ENCODE measurements around the gene MAPK6. TPM values are rescaled to one million over a fixed set of nuclear protein-coding genes. Genes with fewer than 3 reads are reported as not detected.

The MAPK6 gene
- total RNA-seq = 10 to 100 TPM; 19.8 to 21.7 TPM
- 1 to 10 TPM; 5.3 to 6.3 (median 5.4) TPM for polyA plus RNA-seq
- total RNA-seq = 64.5 to 129 (median 73.1) reads per million in 6 experiments

DNA sequence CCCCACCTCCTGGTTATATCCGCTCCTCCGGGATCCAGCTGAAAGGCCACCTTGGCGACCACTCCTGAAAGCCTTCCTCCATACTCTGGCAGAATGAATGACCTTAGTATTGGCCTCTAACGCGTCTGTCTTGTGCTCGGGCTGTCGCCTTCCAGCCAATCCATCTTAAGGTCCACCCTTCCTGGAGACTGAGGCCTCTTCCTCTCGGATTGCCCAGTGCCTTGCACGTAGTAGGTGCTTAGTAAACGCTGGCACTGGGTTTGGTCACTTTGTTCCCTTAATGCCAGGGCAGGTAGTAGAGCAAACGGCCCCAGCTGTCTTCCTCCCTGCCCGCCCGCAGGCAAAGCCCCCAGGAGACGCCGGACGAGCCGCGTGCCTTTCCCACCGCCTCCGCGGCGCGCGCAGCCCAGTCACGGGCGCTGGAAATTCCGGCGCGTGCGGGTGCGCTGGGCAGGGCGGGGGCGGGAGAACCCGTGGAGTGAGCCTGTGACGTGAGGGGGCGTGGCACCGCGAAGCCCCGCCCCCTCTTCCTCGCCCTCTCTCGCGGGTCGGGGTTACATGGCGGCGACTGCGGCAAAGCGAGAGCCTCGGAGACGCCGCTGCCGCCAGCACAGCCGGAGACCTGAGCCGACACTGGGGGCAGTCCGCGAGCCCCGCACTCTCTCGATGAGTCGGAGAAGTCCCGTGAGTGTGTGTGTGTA is at the start of gene MAPK6:
TSS of gene MAPK6 (plus strand) at position 527 of the 701 bp plus-strand sequence. CDS start 27,242 bp downstream, outside the sequence.
- H3K4me3 Mint-ChIP-seq = peak within 1 kb of the TSS; percentile 93 to 99 (median 96)
- peak; percentile 83 to 88 for ATAC-seq
- peak within 1 kb of the TSS; percentile 92 to 99 (median 98) for H3K27ac Mint-ChIP-seq
- H3K9me3 Mint-ChIP-seq = no peaks in the 10 kb centered on the region
- no peaks in the 10 kb centered on the region for H3K27me3 Mint-ChIP-seq
- POLR2A ChIA-PET = interaction anchor here (0.9 to 1.4 kb wide), 3 partner anchors 13 to 60 kb away, joined by 3 read pairs; partner anchors contain the start of gene LEO1
- H3K36me3 Mint-ChIP-seq = no peaks in the 10 kb centered on the region
- peaks cover 12 to 42% (median 35%) of the 10 kb centered on the region in 4 donors for H3K4me1 Mint-ChIP-seq
- peak; percentile 90 to 97 (median 92) for DNase-seq

DNA sequence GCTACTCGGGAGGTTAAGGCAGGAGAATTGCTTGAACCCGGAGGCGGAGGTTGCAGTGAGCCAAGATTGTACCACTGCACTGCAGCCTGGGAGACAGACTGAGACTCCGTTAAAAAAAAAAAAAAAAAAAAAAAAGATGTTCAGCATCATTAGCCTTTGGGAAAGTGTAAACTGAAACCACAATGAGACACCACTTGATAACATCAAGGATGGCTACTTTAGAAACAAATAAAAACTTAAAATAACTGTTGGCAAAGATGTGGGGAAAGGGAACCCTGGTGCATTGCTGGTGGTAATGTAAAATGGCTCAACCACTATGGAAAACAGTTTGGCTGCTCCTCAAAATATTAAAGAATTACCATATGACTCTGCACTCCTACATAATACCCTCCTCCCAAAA is 49.3 kb upstream of the MAPK6 start:
- Mint-ChIP-seq H3K9me3 (peaks cover 0 to 25% (median 13%) of the 10 kb centered on the region in 9 donors), H3K4me3 (peak overlapping the region in 7 of 10 donors; percentile 45 to 100 (median 98)), H3K27ac (peak overlapping the region in 5 of 10 donors; percentile 11 to 96 (median 20)), H3K36me3 (peaks cover 16 to 27% (median 24%) of the 10 kb centered on the region in 3 donors), H3K27me3 (peaks cover 0 to 3% (median 0%) of the 10 kb centered on the region in 5 donors), H3K4me1 (peaks cover 17 to 45% (median 39%) of the 10 kb centered on the region in 4 donors)
- no peak for ATAC-seq
- POLR2A ChIA-PET = no interaction called here
- DNase-seq = no peak

GRCh38 chr15:51970132-51970817 is 48.7 kb upstream of the MAPK6 start:
- POLR2A ChIA-PET = interaction anchor here (1.5 to 2.9 kb wide), 4 partner anchors 10 to 209 kb away, joined by 5 to 26 read pairs (median 14); no protein-coding TSS in a partner anchor
- Mint-ChIP-seq H3K9me3 (peaks cover 0 to 25% (median 13%) of the 10 kb centered on the region in 9 donors), H3K27ac (peak overlapping the region; percentile 16 to 99 (median 96)), H3K4me1 (peaks cover 17 to 41% (median 34%) of the 10 kb centered on the region in 4 donors), H3K36me3 (peaks cover 16 to 22% (median 22%) of the 10 kb centered on the region in 3 donors), H3K27me3 (peaks cover 0 to 3% (median 0%) of the 10 kb centered on the region in 5 donors), H3K4me3 (peak overlapping the region; percentile 91 to 100 (median 98))
- ATAC-seq (no peak), DNase-seq (peak in 1 of 10 donors; percentile 4)

- ATAC-seq = peak in 1 of 2 donors; percentile 2
- Mint-ChIP-seq H3K36me3 (peaks cover 14 to 17% (median 15%) of the 10 kb centered on the region in 3 donors), H3K9me3 (peaks cover 0 to 25% (median 13%) of the 10 kb centered on the region in 9 donors)
These were observed 48.0 kb upstream of the MAPK6 start for GRCh38 chr15:51971032-51971374.

GRCh38 chr15:51971375-51972133 is 47.5 kb upstream of the MAPK6 start, which contains the start of gene LEO1:
TSS of gene LEO1 (minus strand) at chr15:51971778. CDS start at chr15:51971745, 33 bp downstream.
- H3K27me3 Mint-ChIP-seq = peaks cover 0 to 3% (median 0%) of the 10 kb centered on the region in 5 donors
- H3K4me3 Mint-ChIP-seq = peak within 1 kb of the TSS; percentile 91 to 100 (median 98)
- POLR2A ChIA-PET = interaction anchor here (0.6 to 2.9 kb wide), 13 partner anchors 9 to 234 kb away, joined by 3 to 26 read pairs (median 3); partner anchors contain the start of genes LYSMD2 and MAPK6
- peak; percentile 67 to 95 (median 90) for DNase-seq
- peaks cover 0 to 20% (median 10%) of the 10 kb centered on the region in 9 donors for H3K9me3 Mint-ChIP-seq
- peak; percentile 87 for ATAC-seq
- H3K36me3 Mint-ChIP-seq = peaks cover 10 to 12% (median 11%) of the 10 kb centered on the region in 3 donors
- peak within 1 kb of the TSS; percentile 94 to 100 (median 98) for H3K27ac Mint-ChIP-seq
- peaks cover 10 to 33% (median 22%) of the 10 kb centered on the region in 4 donors for H3K4me1 Mint-ChIP-seq

More at GRCh38 chr15:51971032-51971374, 48.0 kb upstream of the MAPK6 start:
- H3K27me3 Mint-ChIP-seq = peaks cover 0 to 3% (median 0%) of the 10 kb centered on the region in 5 donors
- DNase-seq = no peak
- POLR2A ChIA-PET = interaction anchor here (0.6 to 2.9 kb wide), 10 partner anchors 10 to 234 kb away, joined by 3 to 26 read pairs (median 4); partner anchors contain the start of genes LYSMD2 and MAPK6
- H3K27ac Mint-ChIP-seq = peak overlapping the region; percentile 94 to 100 (median 98)
- H3K4me3 Mint-ChIP-seq = peak overlapping the region; percentile 91 to 100 (median 98)
- H3K4me1 Mint-ChIP-seq = peaks cover 13 to 34% (median 27%) of the 10 kb centered on the region in 4 donors

DNA sequence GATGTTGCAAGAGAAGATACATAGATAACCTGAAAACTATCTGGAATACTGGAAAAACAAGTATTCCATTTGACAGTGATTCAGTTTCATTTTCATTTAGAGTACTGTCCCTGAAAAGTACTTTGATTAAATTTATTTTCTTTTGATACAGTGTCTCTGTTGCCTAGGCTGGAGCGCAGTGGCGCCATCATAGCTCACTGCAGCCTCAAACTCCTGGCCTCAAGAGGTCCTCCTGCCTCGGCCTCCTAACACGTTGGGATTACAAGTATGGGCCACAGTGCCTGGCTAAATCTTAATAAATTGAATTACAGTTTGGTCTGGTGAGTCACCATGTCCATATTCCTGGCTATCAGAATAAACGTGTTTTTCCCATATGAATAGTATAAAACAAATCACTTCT is 45.8 kb upstream of the MAPK6 start:
- Mint-ChIP-seq H3K4me3 (peak overlapping the region in 5 of 10 donors; percentile 22 to 64 (median 61)), H3K4me1 (peaks cover 10 to 33% (median 22%) of the 10 kb centered on the region in 4 donors), H3K27me3 (peaks cover 0 to 3% (median 0%) of the 10 kb centered on the region in 5 donors), H3K36me3 (peaks cover 0 to 4% (median 3%) of the 10 kb centered on the region in 3 donors), H3K27ac (peak overlapping the region in 6 of 10 donors; percentile 5 to 68 (median 42)), H3K9me3 (peaks cover 0 to 5% (median 0%) of the 10 kb centered on the region in 9 donors)
- no peak for DNase-seq
- POLR2A ChIA-PET = interaction anchor here (1.7 to 2.9 kb wide), 2 partner anchors 47 to 206 kb away, joined by 3 to 26 read pairs; no protein-coding TSS in a partner anchor
- ATAC-seq = no peak

- POLR2A ChIA-PET = no interaction called here
- no peak overlapping the region for H3K27ac Mint-ChIP-seq
- DNase-seq (no peak), ATAC-seq (no peak)
- H3K9me3 Mint-ChIP-seq = peaks cover 0 to 4% (median 0%) of the 10 kb centered on the region in 9 donors
- H3K4me1 Mint-ChIP-seq = peaks cover 10 to 33% (median 22%) of the 10 kb centered on the region in 4 donors
- peaks cover 0 to 3% (median 0%) of the 10 kb centered on the region in 5 donors for H3K27me3 Mint-ChIP-seq
- H3K4me3 Mint-ChIP-seq = peak overlapping the region in 1 of 10 donors; percentile 34
- peaks cover 0 to 4% (median 3%) of the 10 kb centered on the region in 3 donors for H3K36me3 Mint-ChIP-seq
These were observed 45.2 kb upstream of the MAPK6 start for GRCh38 chr15:51973775-51974174.

DNA sequence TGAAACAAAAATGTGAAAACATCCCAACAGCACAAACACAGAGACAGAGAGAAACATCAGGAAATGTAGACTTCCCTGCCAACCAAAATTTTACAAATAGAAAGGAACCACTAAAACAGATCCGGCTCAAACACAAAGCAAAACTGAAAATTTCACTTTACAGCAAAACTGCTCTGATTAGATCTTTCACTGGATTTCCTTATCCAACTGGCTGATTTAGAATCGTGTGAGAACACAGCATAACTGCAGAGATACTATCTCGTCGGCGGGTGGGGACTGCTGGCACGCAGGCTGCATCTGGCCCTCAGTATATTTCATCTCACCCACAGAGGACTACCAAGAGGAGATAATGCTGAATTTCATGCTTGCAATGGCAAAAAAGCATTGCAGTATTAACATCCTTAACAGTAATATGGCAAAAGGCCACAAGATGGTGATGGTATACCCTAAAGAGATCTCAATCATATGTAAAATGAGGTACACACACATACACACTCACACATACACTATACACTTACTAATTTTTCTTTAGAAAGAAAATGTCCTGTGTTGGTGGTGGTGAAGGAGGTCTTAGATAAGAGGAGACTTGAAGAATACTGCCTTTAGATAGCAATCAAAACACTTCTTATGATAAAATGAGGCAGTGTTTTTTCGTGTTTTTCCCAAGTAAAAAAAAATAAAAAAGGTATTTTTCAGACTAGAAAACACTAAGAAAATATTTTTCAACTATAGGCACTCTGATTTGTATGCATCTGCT is 36.8 kb upstream of the MAPK6 start:
- Mint-ChIP-seq H3K4me3 (peak overlapping the region; percentile 48 to 87 (median 80)), H3K36me3 (peaks cover 0 to 3% (median 0%) of the 10 kb centered on the region in 3 donors), H3K27me3 (no peaks in the 10 kb centered on the region), H3K9me3 (no peaks in the 10 kb centered on the region), H3K4me1 (peaks cover 6 to 14% (median 11%) of the 10 kb centered on the region in 4 donors), H3K27ac (peak overlapping the region; percentile 63 to 90 (median 79))
- POLR2A ChIA-PET = interaction anchor here (0.7 to 2.9 kb wide), 2 partner anchors 10 to 238 kb away, joined by 6 to 16 read pairs; partner anchors contain the start of gene LEO1
- peak; percentile 98 to 99 for ATAC-seq
- peak in 8 of 10 donors; percentile 2 to 72 (median 43) for DNase-seq

- H3K4me1 Mint-ChIP-seq = peaks cover 6 to 14% (median 11%) of the 10 kb centered on the region in 4 donors
- H3K27me3 Mint-ChIP-seq = no peaks in the 10 kb centered on the region
- peaks cover 0 to 1% (median 0%) of the 10 kb centered on the region in 3 donors for H3K36me3 Mint-ChIP-seq
- H3K9me3 Mint-ChIP-seq = no peaks in the 10 kb centered on the region
- DNase-seq (no peak), ATAC-seq (no peak)
- POLR2A ChIA-PET = no interaction called here
- no peak overlapping the region for H3K27ac Mint-ChIP-seq
- H3K4me3 Mint-ChIP-seq = no peak overlapping the region
These were observed 36.3 kb upstream of the MAPK6 start for GRCh38 chr15:51982770-51983103.

DNA sequence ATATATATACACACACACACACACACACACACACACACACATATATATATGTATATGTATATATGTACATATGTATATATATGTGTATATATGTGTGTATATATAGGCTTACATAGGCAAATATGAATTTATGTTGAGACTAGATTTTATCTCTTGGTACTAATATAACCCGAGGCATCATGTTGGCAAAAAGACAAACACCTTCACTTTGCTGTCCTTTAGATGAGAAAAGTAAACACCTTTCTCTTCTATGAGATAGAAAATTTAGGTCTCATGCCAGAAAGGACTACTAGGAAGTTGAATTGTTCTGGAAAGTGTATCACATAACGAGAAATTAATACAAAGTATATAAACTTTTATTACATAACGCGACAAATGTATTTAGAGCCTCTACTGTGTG is 27.9 kb upstream of the MAPK6 start:
- DNase-seq (no peak), ATAC-seq (no peak)
- no peaks in the 10 kb centered on the region for H3K9me3 Mint-ChIP-seq
- H3K4me3 Mint-ChIP-seq = no peak overlapping the region
- no peaks in the 10 kb centered on the region for H3K27me3 Mint-ChIP-seq
- POLR2A ChIA-PET = no interaction called here
- H3K36me3 Mint-ChIP-seq = no peaks in the 10 kb centered on the region
- no peak overlapping the region for H3K27ac Mint-ChIP-seq
- no peaks in the 10 kb centered on the region for H3K4me1 Mint-ChIP-seq

GRCh38 chr15:51992953-51993352 is 26.1 kb upstream of the MAPK6 start:
- H3K9me3 Mint-ChIP-seq = no peaks in the 10 kb centered on the region
- POLR2A ChIA-PET = no interaction called here
- ATAC-seq (no peak), DNase-seq (no peak)
- H3K4me3 Mint-ChIP-seq = no peak overlapping the region
- no peaks in the 10 kb centered on the region for H3K4me1 Mint-ChIP-seq
- H3K36me3 Mint-ChIP-seq = no peaks in the 10 kb centered on the region
- H3K27ac Mint-ChIP-seq = peak overlapping the region in 1 of 10 donors; percentile 10
- no peaks in the 10 kb centered on the region for H3K27me3 Mint-ChIP-seq

All from naive thymus-derived CD8-positive, alpha-beta T cell (primary cell).